Skin of body (tissue), 2 donors: ENCODE measurements around the gene TMEM258. TPM values are rescaled to one million over a fixed set of nuclear protein-coding genes. Genes with fewer than 3 reads are reported as not detected.

Experiments used
- DNase-seq: peaks from one replicate; lab custom pipeline; 2025; lab: John Stamatoyannopoulos, UW
- total RNA-seq: library from RNA; depleted of rRNA; stranded (reverse); fragments of >200 nt; gene quantifications from one replicate; pipeline ENCODE4 v1.2.3, GENCODE V29; 2014

TMEM258 gene
- total RNA-seq, 1 donor from 2014 or later = 83.5 TPM

DNA sequence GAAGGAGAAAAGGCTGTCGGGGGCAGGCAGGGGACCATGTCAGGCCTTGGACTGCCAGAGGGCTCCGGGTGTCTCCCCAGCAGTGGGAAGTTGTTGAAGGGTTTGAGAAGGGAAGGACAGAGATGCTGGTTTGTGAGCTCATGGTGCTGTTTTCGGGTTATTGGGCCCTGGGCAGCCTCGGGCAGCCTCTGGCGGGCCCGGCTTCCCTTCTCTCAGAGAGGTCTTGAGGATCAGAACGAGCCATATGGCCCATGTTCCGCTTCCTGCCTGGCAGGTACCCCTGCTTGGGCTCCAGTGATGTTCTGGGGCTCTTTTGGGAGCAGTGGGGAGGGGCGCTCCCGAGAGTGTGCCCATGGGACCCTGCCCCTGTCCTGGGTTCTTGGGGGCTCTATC, 30.2 kb downstream of the TMEM258 start:
- no peak for DNase-seq

DNA sequence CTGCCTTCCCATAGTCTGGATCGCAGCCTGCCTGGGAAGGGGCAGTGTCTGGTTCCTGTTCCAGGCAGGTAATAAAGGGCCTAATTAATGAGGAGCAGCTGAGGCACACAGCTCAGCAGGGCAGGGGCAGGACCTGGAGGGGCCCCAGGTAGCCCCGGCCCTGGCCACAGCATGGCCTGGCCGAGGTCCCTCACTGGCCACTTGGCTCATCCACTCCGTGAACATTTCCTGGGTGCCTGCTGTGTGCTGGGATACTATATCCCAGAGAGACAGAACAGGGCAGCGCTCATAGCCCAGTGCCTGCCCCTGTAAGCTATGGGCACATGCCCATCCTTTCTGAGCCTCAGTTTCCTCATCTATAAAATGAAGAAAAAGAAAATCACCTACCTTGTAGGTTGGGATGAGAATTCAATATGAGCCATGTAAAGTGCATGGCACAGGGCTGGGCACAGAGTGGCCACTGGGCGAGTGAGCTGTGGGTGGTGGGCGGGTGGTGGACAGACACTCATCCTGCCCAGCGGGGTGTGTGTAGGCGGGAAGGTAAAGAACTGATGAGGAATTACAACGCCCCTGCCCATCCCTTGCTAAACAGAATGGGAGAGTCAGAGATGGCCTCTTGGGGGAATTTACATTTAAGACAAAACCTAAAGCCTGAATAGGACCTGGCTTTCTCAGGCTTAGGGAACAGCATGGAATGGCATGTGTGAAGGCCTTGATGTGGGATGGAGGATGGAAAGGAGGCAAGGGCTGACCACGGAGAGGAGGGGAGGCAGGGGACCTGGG, 30.8 kb downstream of the TMEM258 start:
- no peak for DNase-seq

- DNase-seq = no peak
These were observed 31.5 kb downstream of the TMEM258 start for GRCh38 chr11:61760946-61761345.

- DNase-seq = no peak
These were observed 35.1 kb downstream of the TMEM258 start for GRCh38 chr11:61757213-61757862.

DNA sequence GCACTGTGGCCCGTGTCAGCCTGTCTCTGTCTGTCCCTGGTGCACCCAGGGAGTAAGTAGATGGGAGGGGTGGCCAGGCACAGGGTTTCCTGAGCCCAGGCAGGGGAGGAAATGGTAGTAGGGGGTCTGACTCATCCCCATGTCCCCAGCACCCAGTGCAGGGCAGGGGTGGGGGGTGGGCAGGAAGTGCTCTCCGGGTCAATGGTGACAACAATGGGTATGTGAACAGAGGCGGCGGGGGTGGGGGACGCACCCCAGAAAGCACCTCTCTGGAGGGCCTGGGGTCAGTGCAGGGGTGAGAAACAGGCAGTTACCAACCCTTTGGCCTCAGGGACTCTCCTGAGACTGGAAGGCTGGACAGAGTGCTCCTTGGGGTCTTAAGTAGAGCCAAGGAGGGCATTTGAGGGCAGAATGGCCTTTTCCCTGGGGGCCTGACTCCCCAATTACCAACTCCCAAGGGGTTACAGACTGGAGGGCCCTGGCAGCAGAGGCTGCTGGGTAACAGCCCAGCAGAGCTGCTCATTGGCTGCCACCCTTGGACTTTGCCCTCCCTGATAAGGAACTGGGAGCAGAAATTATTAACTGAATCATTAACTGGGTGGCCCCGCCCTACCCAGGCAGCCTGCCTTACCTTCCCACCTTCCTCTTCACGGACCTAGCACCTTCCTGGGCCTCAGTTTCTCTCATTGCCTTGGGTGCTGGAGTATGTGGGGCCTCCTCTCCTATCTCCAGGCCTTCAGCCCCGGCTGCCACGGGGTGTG, 35.8 kb downstream of the TMEM258 start:
- no peak for DNase-seq

DNA sequence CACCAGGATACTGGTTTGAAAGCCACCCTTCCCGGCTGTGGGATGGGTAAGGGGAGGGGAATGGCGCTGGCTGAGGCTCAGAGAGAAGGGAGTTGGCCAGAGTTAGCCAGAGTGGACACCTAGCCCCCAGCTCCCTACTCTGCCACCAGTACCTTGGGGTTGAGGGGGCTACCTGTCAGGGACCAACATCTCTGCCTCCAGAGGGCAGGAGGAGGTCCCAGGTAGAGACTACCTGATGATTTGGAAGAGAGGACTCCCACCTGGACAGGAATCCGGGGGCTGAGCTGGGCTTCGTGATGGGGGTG, 36.3 kb downstream of the TMEM258 start:
- no peak for DNase-seq

GRCh38 chr11:61754534-61755482, 37.6 kb downstream of the TMEM258 start:
- DNase-seq = no peak

DNA sequence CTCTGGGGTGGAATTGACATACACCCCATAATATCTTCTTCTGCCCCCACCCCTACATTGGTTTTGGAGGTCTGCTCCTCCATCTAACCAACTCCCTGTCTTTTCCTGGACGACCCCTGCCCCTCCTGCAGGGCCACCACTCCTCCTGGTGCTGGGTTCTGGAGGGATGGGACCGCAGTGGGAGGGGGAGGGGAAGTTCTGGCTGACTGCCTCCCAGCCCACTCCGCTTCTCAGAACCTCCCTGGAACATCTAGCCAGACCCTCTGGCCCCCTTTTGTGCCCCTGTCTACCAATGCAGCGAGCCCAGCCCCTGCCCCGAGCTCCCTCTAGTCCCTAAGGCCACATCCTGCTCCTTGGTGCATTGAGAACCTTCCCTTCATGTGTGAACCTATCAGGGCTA, 38.7 kb downstream of the TMEM258 start:
- no peak for DNase-seq

DNA sequence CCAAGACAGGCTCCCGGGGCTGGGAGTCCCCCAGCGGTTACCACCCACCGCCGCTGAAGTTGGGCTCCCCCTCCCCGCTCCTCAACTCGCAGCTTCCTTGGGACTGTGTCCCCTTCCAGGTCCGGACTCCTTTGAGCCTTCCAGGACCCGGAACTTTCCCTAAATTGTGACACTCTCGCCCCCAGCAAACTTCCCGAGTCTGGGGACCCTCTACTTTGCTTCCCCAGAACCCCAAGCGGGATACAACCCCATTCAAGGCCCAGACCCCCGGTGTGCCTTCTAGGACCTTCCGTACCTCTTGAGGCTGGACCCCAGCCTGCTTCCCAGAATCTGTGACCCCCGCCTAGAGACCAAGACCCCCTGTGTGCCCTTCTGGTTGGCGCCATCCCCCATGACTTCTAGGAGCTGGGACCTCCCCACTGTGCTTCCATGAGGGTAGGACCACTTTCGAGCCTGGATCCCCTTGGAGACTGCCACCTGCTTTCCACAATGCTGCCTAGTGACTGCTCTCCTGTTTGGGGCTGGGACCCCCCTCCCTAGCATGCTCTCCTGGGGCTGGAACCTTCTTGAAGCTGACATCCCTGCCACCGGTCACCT, 39.4 kb downstream of the TMEM258 start:
- DNase-seq = no peak

DNA sequence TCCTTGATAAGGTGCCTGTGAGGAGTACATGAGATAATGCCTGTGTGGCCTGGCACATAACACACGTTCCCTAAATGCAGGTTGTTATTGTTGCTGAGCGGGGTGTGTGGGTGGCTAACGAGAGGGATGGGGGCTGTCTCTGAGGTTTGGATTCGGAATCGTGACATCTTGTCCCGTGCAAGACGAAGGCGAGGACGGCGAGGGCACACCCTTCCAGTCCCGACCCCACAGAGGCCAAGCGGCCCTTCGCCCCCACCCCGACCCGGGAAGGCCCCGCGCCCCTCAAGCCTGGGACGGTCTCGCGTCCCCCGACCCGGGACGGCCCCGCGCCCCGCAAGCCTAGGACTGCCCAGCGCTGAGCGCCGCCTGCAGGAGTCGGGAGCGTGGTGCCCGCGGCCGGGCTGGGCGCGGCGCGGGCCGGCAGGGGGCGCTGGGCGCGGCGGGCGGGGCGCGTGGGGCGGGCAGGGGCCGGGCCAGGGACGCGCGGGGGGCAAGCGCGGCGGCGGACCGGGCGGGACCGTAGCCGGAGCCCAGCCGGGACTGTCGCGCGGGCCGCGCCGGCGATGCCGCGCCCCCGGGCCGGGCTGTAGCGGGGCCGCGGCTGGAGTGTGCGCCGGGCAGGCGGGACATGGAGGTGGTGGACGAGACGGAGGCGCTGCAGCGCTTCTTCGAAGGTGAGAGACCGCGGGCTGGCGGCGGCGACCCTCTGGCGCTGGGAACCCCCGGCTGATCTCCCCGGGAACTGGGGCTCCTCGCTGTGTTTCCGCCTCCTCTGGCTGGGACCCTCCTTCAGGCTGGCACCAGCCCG, 40.1 kb downstream of the TMEM258 start, which contains the start of gene MYRF:
Gene MYRF, plus strand, starts transcription at position 520 of the 808 bp plus-strand sequence. Its CDS starts 109 bp downstream, at position 629.
- no peak for DNase-seq

GRCh38 chr11:61751384-61751783, 41.0 kb downstream of the TMEM258 start:
- no peak for DNase-seq

GRCh38 chr11:61750631-61751273, 41.6 kb downstream of the TMEM258 start:
- no peak for DNase-seq

GRCh38 chr11:61749591-61750217, 42.7 kb downstream of the TMEM258 start:
- DNase-seq = no peak

- DNase-seq = no peak
These were observed 44.5 kb downstream of the TMEM258 start for GRCh38 chr11:61747967-61748285.

DNA sequence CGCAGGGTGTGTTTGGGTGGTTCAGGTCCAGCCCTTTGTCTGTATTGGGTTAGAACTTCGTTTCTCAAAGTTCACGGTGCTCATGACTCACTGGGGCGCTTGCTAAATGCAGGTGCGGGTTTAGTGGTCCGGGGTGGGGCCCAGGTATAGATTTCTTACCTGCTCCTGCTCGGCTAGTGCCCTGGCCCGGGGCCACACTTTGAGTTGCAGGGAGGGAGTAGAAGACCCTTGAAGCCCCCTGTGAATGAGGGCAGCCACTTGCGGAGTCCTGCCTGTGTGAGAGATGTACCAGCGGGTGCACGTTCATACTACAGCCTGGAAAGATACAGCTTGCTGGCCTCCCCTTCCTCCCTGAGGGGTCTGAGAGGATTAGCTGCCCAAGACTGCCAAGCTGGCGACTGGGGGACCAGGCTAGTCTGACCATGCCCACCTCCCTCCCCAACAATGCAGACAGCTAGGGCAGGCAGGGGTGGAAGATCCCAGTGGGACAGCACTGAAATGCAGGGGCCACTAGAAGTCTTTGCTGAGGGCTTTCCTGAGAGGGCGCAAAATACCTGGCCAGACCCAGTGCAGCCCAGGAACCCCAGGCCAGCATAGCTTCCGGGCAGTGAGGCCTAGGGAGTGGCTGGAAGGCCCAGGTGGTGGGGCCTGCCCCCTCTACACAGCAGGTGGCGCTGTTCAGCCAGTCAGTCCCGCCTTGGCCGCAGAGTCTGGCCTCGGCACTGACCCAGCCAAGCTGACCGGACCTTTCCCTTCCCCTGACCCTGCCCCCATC, 45.0 kb downstream of the TMEM258 start:
- DNase-seq = no peak

- DNase-seq = no peak
These were observed 45.8 kb downstream of the TMEM258 start for GRCh38 chr11:61746442-61747191.

GRCh38 chr11:61745781-61746441, 46.5 kb downstream of the TMEM258 start:
- DNase-seq = no peak
